ENCODE measurements around the gene PSMC5. TPM values are rescaled to one million over a fixed set of nuclear protein-coding genes. Genes with fewer than 3 reads are reported as not detected.

The PSMC5 gene
- total and polyA plus RNA-seq, 9 of the 15 experiments (the other 6 are each of a cell fraction or from before 2014, with no cell fraction given), result 89.2 to 393 (median 161) TPM

DNA sequence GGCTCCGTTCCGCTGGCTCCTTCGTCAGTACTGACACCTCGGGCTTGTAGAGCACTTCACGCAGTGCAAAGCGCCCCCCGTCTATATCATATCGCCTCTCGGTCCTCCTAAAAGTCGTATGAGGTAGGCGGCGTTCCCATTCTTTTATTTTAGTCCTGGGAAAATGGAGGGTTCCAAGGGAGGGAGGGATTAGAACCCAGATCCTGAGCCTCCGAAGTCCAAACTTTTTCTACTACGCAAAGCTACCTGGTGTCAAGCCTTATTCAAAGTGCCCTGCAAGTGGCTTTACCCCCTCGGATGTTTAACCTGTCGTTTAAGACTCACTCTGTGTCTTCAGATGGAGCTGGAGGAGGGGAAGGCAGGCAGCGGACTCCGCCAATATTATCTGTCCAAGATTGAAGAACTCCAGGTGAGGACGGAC lies 580 bp downstream of the PSMC5 start:
- Histone ChIP-seq H3K9me3 (replicated peaks; ENCODE audit: control insufficient read depth, insufficient read depth, low read depth, low read length) (no peaks in the 10 kb centered on the region), H3K4me1 (replicated peaks in 1 of 2; ENCODE audit: control insufficient read depth in 2 of 2, insufficient read depth in 2 of 2, low read length in 2 of 2) (peaks cover 0 to 16% of the 10 kb centered on the region in 2 experiments; a peak in 3 of 5 replicates), H2AFZ (ENCODE audit: low read depth, low read length) (peak overlapping the region; percentile 100), H3K27ac (ENCODE audit: extremely low read depth, low read depth, low read length) (peak overlapping the region; percentile 100), H3K4me2 (ENCODE audit: insufficient read depth, low read length) (peak overlapping the region; percentile 99), H3K79me2 (ENCODE audit: control insufficient read depth, insufficient read depth, low read length) (peaks cover 51% of the 10 kb centered on the region), H3K27me3 (ENCODE audit: control insufficient read depth in 2 of 2, insufficient read depth in 2 of 2, low read length in 2 of 2) (no peaks in the 10 kb centered on the region), H3K36me3 (ENCODE audit: control insufficient read depth, insufficient read depth, low read length) (peaks cover 80% of the 10 kb centered on the region), H3K9me1 (ENCODE audit: control insufficient read depth, insufficient read depth, low read length) (no peaks in the 10 kb centered on the region), H4K20me1 (replicated peaks; ENCODE audit: control insufficient read depth, insufficient read depth, low read length) (no peaks in the 10 kb centered on the region), H3K4me3 (peak overlapping the region; percentile 92), H3K9ac (ENCODE audit: insufficient read depth in 1 of 2, low read depth in 2 of 2, low read length in 2 of 2) (peak overlapping the region; percentile 97 to 100)
- ChIA-PET POLR2A (interaction anchor here (0.7 to 4.6 kb wide), 7 partner anchors 10 to 631 kb away, joined by 3 to 66 read pairs (median 9); partner anchors contain the start of genes CCDC47, DDX42 and SMARCD2), CTCF (ENCODE audit: low intra/inter-chr PET ratio) (no interaction called here)
- BruUV-seq (replicated peaks), result no TSS peak
- in situ Hi-C loops (cut with MboI), result loop anchor here (25.0 kb wide), 1 partner anchor 391 kb away; the partner anchor contains the start of gene CYB561
- ATAC-seq, result no peak
- intact Hi-C loops (cut with micrococcal nuclease), result loop anchor here (1.0 kb wide), 1 partner anchor 15 kb away; no protein-coding TSS in a partner anchor
- peak; percentile 29 for FAIRE-seq
- DNase-seq (ENCODE audit: extremely low read depth in 1 of 4, low spot score in 3 of 4), result peak in 1 of 4 experiments; percentile 25
- under 1% methylated on average over 19 of the region's 19 CpGs for WGBS (ENCODE audit: insufficient coverage, low coverage, missing lambda C conversion rate)
- TF ChIP-seq ZSCAN29 (IDR thresholded peaks at IDR 0.05), result no peak
- TF ChIP-seq, protein P1, sequence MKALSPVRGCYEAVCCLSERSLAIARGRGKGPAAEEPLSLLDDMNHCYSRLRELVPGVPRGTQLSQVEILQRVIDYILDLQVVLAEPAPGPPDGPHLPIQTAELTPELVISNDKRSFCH (CRISPR knock-in tag; IDR thresholded peaks at IDR 0.05), result no peak
- TF ChIP-seq, protein P1 (tag; IDR thresholded peaks at IDR 0.05), result no peak
- no peak for TF ChIP-seq CC2D1A (IDR thresholded peaks at IDR 0.05)
- TF ChIP-seq, protein P2, sequence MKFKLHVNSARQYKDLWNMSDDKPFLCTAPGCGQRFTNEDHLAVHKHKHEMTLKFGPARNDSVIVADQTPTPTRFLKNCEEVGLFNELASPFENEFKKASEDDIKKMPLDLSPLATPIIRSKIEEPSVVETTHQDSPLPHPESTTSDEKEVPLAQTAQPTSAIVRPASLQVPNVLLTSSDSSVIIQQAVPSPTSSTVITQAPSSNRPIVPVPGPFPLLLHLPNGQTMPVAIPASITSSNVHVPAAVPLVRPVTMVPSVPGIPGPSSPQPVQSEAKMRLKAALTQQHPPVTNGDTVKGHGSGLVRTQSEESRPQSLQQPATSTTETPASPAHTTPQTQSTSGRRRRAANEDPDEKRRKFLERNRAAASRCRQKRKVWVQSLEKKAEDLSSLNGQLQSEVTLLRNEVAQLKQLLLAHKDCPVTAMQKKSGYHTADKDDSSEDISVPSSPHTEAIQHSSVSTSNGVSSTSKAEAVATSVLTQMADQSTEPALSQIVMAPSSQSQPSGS (CRISPR knock-in tag; IDR thresholded peaks at IDR 0.05), result no peak
- TF ChIP-seq E2F3 (CRISPR knock-in tag; IDR thresholded peaks at IDR 0.05), result 0 out of 2 replicates have a peak, but pooled peaks have one; percentile 0
- TF ChIP-seq SAP30 (IDR thresholded peaks at IDR 0.05; ENCODE audit: borderline replicate concordance, insufficient read depth, low read depth, low read length, poor library complexity, severe bottlenecking), result peak; percentile 8
- no peak for TF ChIP-seq GATA2 (CRISPR knock-in tag; IDR thresholded peaks at IDR 0.05)
- TF ChIP-seq CHD4 (IDR thresholded peaks at IDR 0.05; ENCODE audit: insufficient read depth, insufficient replicate concordance, low read depth, low read length, poor library complexity, severe bottlenecking), result no peak
- TF ChIP-seq ADNP (tag; IDR thresholded peaks at IDR 0.05), result peak; percentile 30; the same call in 1 of the 2 replicates
- TF ChIP-seq, protein P3, sequence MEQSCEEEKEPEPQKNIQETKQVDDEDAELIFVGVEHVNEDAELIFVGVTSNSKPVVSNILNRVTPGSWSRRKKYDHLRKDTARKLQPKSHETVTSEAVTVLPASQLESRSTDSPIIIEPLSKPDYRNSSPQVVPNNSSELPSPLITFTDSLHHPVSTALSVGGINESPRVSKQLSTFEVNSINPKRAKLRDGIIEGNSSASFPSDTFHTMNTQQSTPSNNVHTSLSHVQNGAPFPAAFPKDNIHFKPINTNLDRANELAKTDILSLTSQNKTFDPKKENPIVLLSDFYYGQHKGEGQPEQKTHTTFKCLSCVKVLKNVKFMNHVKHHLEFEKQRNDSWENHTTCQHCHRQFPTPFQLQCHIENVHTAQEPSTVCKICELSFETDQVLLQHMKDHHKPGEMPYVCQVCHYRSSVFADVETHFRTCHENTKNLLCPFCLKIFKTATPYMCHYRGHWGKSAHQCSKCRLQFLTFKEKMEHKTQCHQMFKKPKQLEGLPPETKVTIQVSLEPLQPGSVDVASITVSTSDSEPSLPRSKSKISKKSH (CRISPR knock-in tag; IDR thresholded peaks at IDR 0.05), result no peak
- TF ChIP-seq PTTG1 (tag; IDR thresholded peaks at IDR 0.05; ENCODE audit: low read depth), result no peak
- TF ChIP-seq XRCC5 (IDR thresholded peaks at IDR 0.05; ENCODE audit: low read depth, low read length), result no peak
- TF ChIP-seq KAT7 (CRISPR knock-in tag; IDR thresholded peaks at IDR 0.05; ENCODE audit: borderline replicate concordance), result 0 out of 2 replicates have a peak, but pooled peaks have one; percentile 17
- peak; percentile 16; the same call in 1 of the 2 replicates for TF ChIP-seq CTBP1 (IDR thresholded peaks at IDR 0.05; ENCODE audit: borderline replicate concordance)
- 0 out of 2 replicates have a peak, but pooled peaks have one; percentile 6 for TF ChIP-seq LCOR (CRISPR knock-in tag; IDR thresholded peaks at IDR 0.05)
- TF ChIP-seq NFIC (IDR thresholded peaks at IDR 0.05), result no peak
- TF ChIP-seq ZNF384 (IDR thresholded peaks at IDR 0.05; ENCODE audit: low read depth, low read length), result no peak
- TF ChIP-seq ZNF584 (CRISPR knock-in tag; IDR thresholded peaks at IDR 0.05; ENCODE audit: low read depth), result no peak
- peak in 1 of 2 experiments; percentile 3; a peak in 1 of 4 replicates for TF ChIP-seq SIN3A (IDR thresholded peaks at IDR 0.05; ENCODE audit: borderline replicate concordance in 2 of 2, control insufficient read depth in 1 of 2, low read depth in 2 of 2, low read length in 2 of 2)

All from K562 (cell line).